Measurements from ENCODE around the gene KDM5A. TPM values are rescaled to one million over a fixed set of nuclear protein-coding genes. Genes with fewer than 3 reads are reported as not detected.

Gene KDM5A
- total RNA-seq, 1 experiment from 2014 or later = 56.9 TPM

GRCh38 chr12:264269-264668 lies 124.9 kb downstream of the KDM5A start:
- Mint-ChIP-seq H3K4me1 (peaks cover 4% of the 10 kb centered on the region in 2 experiments), H3K27me3 (ENCODE audit: low read depth) (peaks cover 6% of the 10 kb centered on the region), H3K36me3 (ENCODE audit: insufficient read depth in 1 of 3, low read depth in 3 of 3) (no peaks in the 10 kb centered on the region), H3K9me3 (peaks cover 0 to 2% of the 10 kb centered on the region in 2 experiments; a peak in 1 of 5 replicates), H3K27ac (no peak overlapping the region), H3K4me3 (no peak overlapping the region)
- H3K4ac ChIP-seq (ENCODE audit: low read depth, low read length) = no peak overlapping the region
- no peak overlapping the region for H2AK5ac ChIP-seq (ENCODE audit: insufficient read length, low read length)
- H3T11ph ChIP-seq (ENCODE audit: low read length) = no peak overlapping the region
- H3K79me2 ChIP-seq (ENCODE audit: insufficient read depth, low read length) = no peaks in the 10 kb centered on the region
- H2BK20ac ChIP-seq (ENCODE audit: low read depth, low read length, poor library complexity, severe bottlenecking) = no peak overlapping the region
- H2BK12ac ChIP-seq (ENCODE audit: insufficient read length, low read depth, low read length) = no peak overlapping the region
- no peak overlapping the region for H3K27ac ChIP-seq (ENCODE audit: insufficient read length, low read depth, low read length)
- no peaks in the 10 kb centered on the region for H3K23me2 ChIP-seq (ENCODE audit: insufficient read length, low read depth, low read length, poor library complexity, severe bottlenecking)
- no peak overlapping the region for H4K8ac ChIP-seq (replicated peaks; ENCODE audit: insufficient read length, low read depth, low read length)
- H3K79me1 ChIP-seq (ENCODE audit: insufficient read depth, low read depth, low read length, poor library complexity, severe bottlenecking) = no peaks in the 10 kb centered on the region
- no peak overlapping the region for H3K9ac ChIP-seq (ENCODE audit: extremely low read depth, insufficient read length, low read length)
- H4K91ac ChIP-seq (ENCODE audit: insufficient read length, low read depth, low read length) = no peak overlapping the region
- H2BK15ac ChIP-seq (ENCODE audit: low read depth, low read length) = no peak overlapping the region
- H3K23ac ChIP-seq (ENCODE audit: insufficient read length, low read depth, low read length) = no peak overlapping the region
- H4K5ac ChIP-seq (ENCODE audit: insufficient read length, low read depth, low read length) = no peak overlapping the region
- H2AFZ ChIP-seq (ENCODE audit: low read length) = no peak overlapping the region
- no peaks in the 10 kb centered on the region for H4K20me1 ChIP-seq (ENCODE audit: control insufficient read depth, insufficient read depth, insufficient read length)
- H3K4me1 ChIP-seq (ENCODE audit: insufficient read depth, low read length) = no peaks in the 10 kb centered on the region
- H2BK5ac ChIP-seq (ENCODE audit: insufficient read length, low read length) = no peak overlapping the region
- H3K27me3 ChIP-seq (ENCODE audit: insufficient read depth, low read length) = no peaks in the 10 kb centered on the region
- WGBS (ENCODE audit: extremely low coverage, insufficient read length, low lambda C conversion rate) = no CpG with 5 or more reads among the region's 3 CpGs
- H2BK120ac ChIP-seq (ENCODE audit: low read depth, low read length, poor library complexity, severe bottlenecking) = no peak overlapping the region
- H3K9me3 ChIP-seq (ENCODE audit: control insufficient read depth, low read depth, low read length) = no peaks in the 10 kb centered on the region
- TF ChIP-seq, protein P1, sequence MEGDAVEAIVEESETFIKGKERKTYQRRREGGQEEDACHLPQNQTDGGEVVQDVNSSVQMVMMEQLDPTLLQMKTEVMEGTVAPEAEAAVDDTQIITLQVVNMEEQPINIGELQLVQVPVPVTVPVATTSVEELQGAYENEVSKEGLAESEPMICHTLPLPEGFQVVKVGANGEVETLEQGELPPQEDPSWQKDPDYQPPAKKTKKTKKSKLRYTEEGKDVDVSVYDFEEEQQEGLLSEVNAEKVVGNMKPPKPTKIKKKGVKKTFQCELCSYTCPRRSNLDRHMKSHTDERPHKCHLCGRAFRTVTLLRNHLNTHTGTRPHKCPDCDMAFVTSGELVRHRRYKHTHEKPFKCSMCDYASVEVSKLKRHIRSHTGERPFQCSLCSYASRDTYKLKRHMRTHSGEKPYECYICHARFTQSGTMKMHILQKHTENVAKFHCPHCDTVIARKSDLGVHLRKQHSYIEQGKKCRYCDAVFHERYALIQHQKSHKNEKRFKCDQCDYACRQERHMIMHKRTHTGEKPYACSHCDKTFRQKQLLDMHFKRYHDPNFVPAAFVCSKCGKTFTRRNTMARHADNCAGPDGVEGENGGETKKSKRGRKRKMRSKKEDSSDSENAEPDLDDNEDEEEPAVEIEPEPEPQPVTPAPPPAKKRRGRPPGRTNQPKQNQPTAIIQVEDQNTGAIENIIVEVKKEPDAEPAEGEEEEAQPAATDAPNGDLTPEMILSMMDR (conservative IDR thresholded peaks at IDR 0.05) = no peak
- H3K18ac ChIP-seq (ENCODE audit: insufficient read length, low read depth, low read length) = no peak overlapping the region
- no peak overlapping the region for H3K14ac ChIP-seq (ENCODE audit: insufficient read depth, low read length)
- no peak for DNase-seq
- no peak overlapping the region for H3K4me2 ChIP-seq (ENCODE audit: insufficient read depth, insufficient read length, low read length)
- H3K56ac ChIP-seq (ENCODE audit: insufficient read length, low read depth, low read length) = no peak overlapping the region

Data from H9 (cell line).